Karpas-422 (cell line): ENCODE measurements around the gene PTCHD4. TPM values are rescaled to one million over a fixed set of nuclear protein-coding genes. Genes with fewer than 3 reads are reported as not detected.
"Not testable (repeated sequence)": the region's sequence is repeated elsewhere in the genome, so short reads cannot be mapped to it uniquely, and the experiment has no call there.

Source experiments
- DNase-seq: peaks from one replicate; pipeline ENCODE4 v3.0.0-alpha.2; 2015
- H2AFZ ChIP-seq: fragments of 200-600 bp; sonication (generic); 2 replicates; pipeline ENCODE4 v1.6.1; 2014; ENCODE audit warnings: antibody characterized with exemption, low read length, mixed read lengths
- H3K27ac ChIP-seq: fragments of 200-600 bp; sonication (generic); 2 replicates; pipeline ENCODE4 v1.5.1; 2014; ENCODE audit warnings: mild to moderate bottlenecking, low read length, moderate library complexity
- H3K27me3 ChIP-seq: fragments of 200-600 bp; sonication (generic); 2 replicates; pipeline ENCODE4 v1.6.1; 2014; ENCODE audit warnings: low read length, mixed read lengths
- H3K36me3 ChIP-seq: fragments of 200-600 bp; sonication (generic); 2 replicates; pipeline ENCODE4 v1.6.1; 2014; ENCODE audit warnings: low read length, mixed read lengths; ENCODE audit not compliant: insufficient read depth
- H3K4me1 ChIP-seq: fragments of 200-600 bp; sonication (generic); 2 replicates; pipeline ENCODE4 v1.6.1; 2014; ENCODE audit warnings: mild to moderate bottlenecking, low read length, mixed read lengths
- H3K4me2 ChIP-seq: fragments of 200-600 bp; sonication (generic); 2 replicates; pipeline ENCODE4 v1.6.1; 2014; ENCODE audit warnings: low read length, low read depth, mild to moderate bottlenecking; ENCODE audit not compliant: poor library complexity, severe bottlenecking
- H3K4me3 ChIP-seq: fragments of 200-600 bp; sonication (generic); 2 replicates; pipeline ENCODE4 v1.5.1; 2014; ENCODE audit warnings: mild to moderate bottlenecking, antibody characterized with exemption, low read length, mixed read lengths
- H3K79me2 ChIP-seq: fragments of 200-600 bp; sonication (generic); 2 replicates; pipeline ENCODE4 v1.6.1; 2014; ENCODE audit warnings: mild to moderate bottlenecking, low read length, mixed read lengths
- H3K9ac ChIP-seq: fragments of 200-600 bp; sonication (generic); 2 replicates; pipeline ENCODE4 v1.6.0; 2014; ENCODE audit warnings: low read length
- H3K9me2 ChIP-seq: fragments of 200-600 bp; sonication (generic), shearing (Covaris generic); replicated peaks from 2 replicates; pipeline ENCODE4 v1.6.0; 2014; ENCODE audit warnings: mild to moderate bottlenecking, low read length, moderate library complexity; ENCODE audit not compliant: insufficient read depth
- H3K9me3 ChIP-seq: fragments of 300-700, 200-600 bp; sonication (generic); 2 replicates; pipeline ENCODE4 v1.6.1; 2014; ENCODE audit warnings: low read length, mixed read lengths
- H4K20me1 ChIP-seq: fragments of 200-600 bp; sonication (generic); 2 replicates; pipeline ENCODE4 v1.6.1; 2014; ENCODE audit warnings: mild to moderate bottlenecking, antibody characterized with exemption, low read length, low read depth; ENCODE audit not compliant: insufficient read depth
- total RNA-seq: library from RNA; depleted of rRNA; stranded (reverse); fragments of >200 nt; shearing (Covaris generic); gene quantifications from 2 replicates; pipeline ENCODE4 v1.2.3, GENCODE V29; 2014; ENCODE audit warnings: low replicate concordance

Gene PTCHD4
- total RNA-seq, 1 experiment from 2014 or later: not detected

- H3K9me3 ChIP-seq: no peaks in the 10 kb centered on the region
- H4K20me1 ChIP-seq: no peaks in the 10 kb centered on the region
- no peak overlapping the region for H3K4me2 ChIP-seq
- no peaks in the 10 kb centered on the region for H3K27me3 ChIP-seq
- no peak overlapping the region for H3K27ac ChIP-seq
- no peaks in the 10 kb centered on the region for H3K9me2 ChIP-seq
- H3K4me3 ChIP-seq: no peak overlapping the region
- no peak for DNase-seq
- H2AFZ ChIP-seq: no peak overlapping the region
- H3K36me3 ChIP-seq: no peaks in the 10 kb centered on the region
- H3K4me1 ChIP-seq: no peaks in the 10 kb centered on the region
- H3K79me2 ChIP-seq: no peaks in the 10 kb centered on the region
- no peak overlapping the region for H3K9ac ChIP-seq
Observed at GRCh38 chr6:48135323-48136084, 24.5 kb upstream of the PTCHD4 start.

- Histone ChIP-seq H4K20me1 (no peaks in the 10 kb centered on the region), H3K9ac (no peak overlapping the region), H3K4me2 (no peak overlapping the region), H3K27ac (no peak overlapping the region), H3K4me3 (no peak overlapping the region), H3K4me1 (no peaks in the 10 kb centered on the region), H3K9me2 (no peaks in the 10 kb centered on the region), H3K79me2 (no peaks in the 10 kb centered on the region), H3K9me3 (no peaks in the 10 kb centered on the region), H2AFZ (no peak overlapping the region), H3K36me3 (no peaks in the 10 kb centered on the region), H3K27me3 (no peaks in the 10 kb centered on the region)
- DNase-seq: no peak
Observed at GRCh38 chr6:48134246-48134645, 23.2 kb upstream of the PTCHD4 start.

GRCh38 chr6:48123601-48124000 lies 12.6 kb upstream of the PTCHD4 start:
- no peak overlapping the region for H3K4me2 ChIP-seq
- H3K9ac ChIP-seq: no peak overlapping the region
- H3K27me3 ChIP-seq: no peaks in the 10 kb centered on the region
- no peak for DNase-seq
- no peaks in the 10 kb centered on the region for H3K79me2 ChIP-seq
- H3K9me3 ChIP-seq: no peaks in the 10 kb centered on the region
- H3K27ac ChIP-seq: no peak overlapping the region
- no peak overlapping the region for H2AFZ ChIP-seq
- H3K4me3 ChIP-seq: no peak overlapping the region
- no peaks in the 10 kb centered on the region for H3K9me2 ChIP-seq
- H4K20me1 ChIP-seq: no peaks in the 10 kb centered on the region
- no peaks in the 10 kb centered on the region for H3K36me3 ChIP-seq
- no peaks in the 10 kb centered on the region for H3K4me1 ChIP-seq

- H3K4me1 ChIP-seq, H3K4me2 ChIP-seq, H3K36me3 ChIP-seq, H4K20me1 ChIP-seq, H3K9me2 ChIP-seq, H3K9me3 ChIP-seq, H3K27ac ChIP-seq, H3K79me2 ChIP-seq, H3K27me3 ChIP-seq, H3K4me3 ChIP-seq, DNase-seq, H2AFZ ChIP-seq, H3K9ac ChIP-seq: not testable (repeated sequence)
Observed at GRCh38 chr6:48121983-48122749, 11.2 kb upstream of the PTCHD4 start.

GRCh38 chr6:48116699-48117645 lies 6.0 kb upstream of the PTCHD4 start:
- H3K9me3 ChIP-seq: no peaks in the 10 kb centered on the region
- no peak overlapping the region for H3K4me3 ChIP-seq
- H3K27me3 ChIP-seq: no peaks in the 10 kb centered on the region
- H4K20me1 ChIP-seq: no peaks in the 10 kb centered on the region
- H3K79me2 ChIP-seq: no peaks in the 10 kb centered on the region
- no peaks in the 10 kb centered on the region for H3K9me2 ChIP-seq
- no peak for DNase-seq
- no peak overlapping the region for H3K4me2 ChIP-seq
- H3K4me1 ChIP-seq: no peaks in the 10 kb centered on the region
- H3K27ac ChIP-seq: no peak overlapping the region
- H2AFZ ChIP-seq: no peak overlapping the region
- no peak overlapping the region for H3K9ac ChIP-seq
- no peaks in the 10 kb centered on the region for H3K36me3 ChIP-seq

GRCh38 chr6:48113130-48113529 lies 2.1 kb upstream of the PTCHD4 start:
- no peak overlapping the region for H2AFZ ChIP-seq
- no peak overlapping the region for H3K4me2 ChIP-seq
- H3K27ac ChIP-seq: no peak overlapping the region
- no peaks in the 10 kb centered on the region for H4K20me1 ChIP-seq
- H3K4me3 ChIP-seq: no peak overlapping the region
- no peaks in the 10 kb centered on the region for H3K9me3 ChIP-seq
- H3K9ac ChIP-seq: no peak overlapping the region
- DNase-seq: no peak
- no peaks in the 10 kb centered on the region for H3K4me1 ChIP-seq
- no peaks in the 10 kb centered on the region for H3K27me3 ChIP-seq
- no peaks in the 10 kb centered on the region for H3K79me2 ChIP-seq
- H3K36me3 ChIP-seq: no peaks in the 10 kb centered on the region
- H3K9me2 ChIP-seq: no peaks in the 10 kb centered on the region

GRCh38 chr6:48111575-48111974 lies 578 bp upstream of the PTCHD4 start:
- H3K9me3 ChIP-seq: no peaks in the 10 kb centered on the region
- no peak overlapping the region for H3K4me2 ChIP-seq
- H3K4me3 ChIP-seq: no peak overlapping the region
- no peaks in the 10 kb centered on the region for H4K20me1 ChIP-seq
- H2AFZ ChIP-seq: no peak overlapping the region
- no peak for DNase-seq
- no peaks in the 10 kb centered on the region for H3K4me1 ChIP-seq
- H3K36me3 ChIP-seq: no peaks in the 10 kb centered on the region
- H3K9ac ChIP-seq: no peak overlapping the region
- no peak overlapping the region for H3K27ac ChIP-seq
- H3K9me2 ChIP-seq: no peaks in the 10 kb centered on the region
- H3K27me3 ChIP-seq: no peaks in the 10 kb centered on the region
- H3K79me2 ChIP-seq: no peaks in the 10 kb centered on the region
